Skin epidermis (tissue), 12 donors: ENCODE data around the gene OPALIN.

Experiments used
- H3K27ac ChIP-seq, 21 experiments: fragments of 200-600 bp; sonication (generic) in 11 of 21; one replicate each; pipeline ENCODE4 v1.5.0; 2020; ENCODE audit warnings: mild to moderate bottlenecking in 3 of 21, inconsistent platforms in 2 of 21, moderate library complexity in 2 of 21
- H3K4me3 ChIP-seq, 7 experiments: fragments of 200-600 bp; sonication (generic) in 2 of 7; one replicate each; pipeline ENCODE4 v1.5.0; 2020; ENCODE audit warnings: inconsistent platforms in 2 of 7, mild to moderate bottlenecking in 2 of 7, moderate library complexity in 1 of 7

Gene OPALIN

DNA sequence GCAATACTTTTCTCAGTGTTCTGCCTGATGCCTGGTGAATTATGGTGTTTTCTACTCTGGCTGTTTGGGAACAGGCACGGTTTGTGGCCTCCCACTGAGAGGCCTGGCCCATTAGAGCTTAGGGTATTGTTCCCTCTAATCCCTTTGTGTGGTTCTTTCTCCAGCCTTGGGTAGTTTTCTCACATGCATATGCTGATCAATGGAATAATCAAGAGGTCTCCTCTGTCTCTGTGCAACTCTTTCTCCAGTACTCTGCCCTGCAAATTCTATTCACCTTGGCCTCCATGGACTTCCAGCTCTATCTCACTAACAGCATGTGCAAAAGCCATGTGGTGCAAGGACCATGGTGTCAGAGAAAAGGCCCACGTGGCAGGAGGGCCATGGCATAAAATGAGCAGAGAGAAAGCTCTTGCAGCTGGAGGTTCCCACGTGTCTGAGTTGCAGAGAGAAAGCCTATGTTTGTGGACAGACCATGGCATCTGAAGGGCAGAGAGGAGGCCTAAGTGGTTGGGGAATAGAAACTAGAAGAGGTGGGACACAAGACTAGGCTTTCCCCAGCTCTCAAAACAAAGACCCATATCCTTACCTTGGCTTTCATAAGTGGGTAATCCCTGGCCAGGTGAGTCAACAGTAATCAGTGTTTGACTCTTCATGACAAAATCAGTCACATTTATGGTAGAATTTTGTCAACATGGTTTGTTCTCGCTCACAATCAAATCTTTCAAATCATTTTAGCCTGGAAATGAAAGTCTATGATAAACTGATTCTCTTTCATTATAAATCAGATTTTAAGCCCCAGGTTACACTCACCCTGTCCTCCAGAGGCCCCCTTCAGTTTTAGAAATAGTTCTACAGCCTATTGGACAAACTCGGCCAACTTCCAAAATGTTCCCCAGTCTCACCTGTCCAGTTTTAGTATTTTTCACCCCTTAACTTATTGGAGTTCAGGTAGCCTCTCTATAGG, 17.3 kb downstream of the OPALIN start:
- H3K27ac ChIP-seq, result no peak overlapping the region
- H3K4me3 ChIP-seq, result no peak overlapping the region

DNA sequence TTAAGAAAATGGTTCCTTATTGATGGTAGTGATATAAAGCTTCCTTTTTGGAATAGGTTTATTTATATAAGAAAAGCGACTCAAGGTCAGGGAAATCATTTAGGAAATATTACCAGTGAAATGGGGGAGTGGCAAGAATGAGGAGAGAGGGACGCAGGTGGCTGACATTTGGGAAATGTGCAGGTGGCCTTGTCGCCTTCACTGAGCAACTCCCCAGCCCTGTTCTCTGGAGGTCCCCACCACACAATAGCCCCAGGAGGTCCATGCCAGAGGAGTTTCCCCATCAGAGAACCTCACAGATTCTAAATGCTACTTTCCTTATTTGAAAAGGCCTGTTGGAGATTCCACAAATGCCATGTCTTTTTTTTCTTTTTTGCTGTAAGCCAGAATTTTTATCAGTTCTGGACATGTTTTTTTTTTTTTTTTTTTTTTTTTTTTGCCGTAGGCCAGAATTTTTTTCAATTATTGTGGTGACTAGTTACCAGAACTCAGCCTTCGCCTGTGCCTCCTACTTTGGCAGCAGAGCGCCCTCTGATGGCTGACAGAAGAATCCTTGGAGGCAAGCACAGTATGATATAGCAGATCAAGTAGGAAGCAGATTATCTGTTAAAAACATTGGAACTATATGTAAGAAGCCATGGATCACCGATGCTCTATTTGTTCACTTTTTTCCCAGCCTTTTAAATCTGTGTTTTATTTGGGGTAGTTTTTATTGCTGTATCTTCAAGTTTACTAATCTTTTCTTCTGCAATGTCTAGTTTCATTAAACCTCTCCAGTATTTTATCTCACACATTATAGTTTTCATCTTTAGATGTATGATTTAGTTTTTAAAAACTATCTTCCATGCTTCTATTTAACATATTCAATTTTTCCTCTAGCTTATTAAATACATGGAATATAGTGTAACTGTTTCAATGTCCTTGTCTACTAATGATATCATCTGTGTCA, 18.6 kb downstream of the OPALIN start:
- no peak overlapping the region for H3K4me3 ChIP-seq
- no peak overlapping the region for H3K27ac ChIP-seq

DNA sequence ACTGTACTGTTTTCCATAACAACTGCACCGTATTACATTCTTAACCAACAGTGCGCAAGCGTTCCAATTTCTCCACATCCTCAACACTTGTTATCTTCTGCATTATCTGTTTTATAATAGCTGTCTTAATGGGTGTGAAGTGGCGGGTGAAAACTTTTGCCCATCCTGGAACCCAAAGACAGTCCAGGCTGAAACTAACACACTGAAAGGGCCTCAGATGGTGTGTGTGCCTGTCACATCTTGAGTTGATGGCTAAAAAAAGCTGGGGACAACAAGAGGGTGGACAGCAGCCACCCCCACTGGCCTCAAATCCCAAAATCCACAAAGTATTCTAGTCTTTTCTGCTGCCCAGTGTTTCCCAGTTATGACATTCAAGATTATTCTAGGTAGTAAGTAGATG, 19.4 kb downstream of the OPALIN start:
- Histone ChIP-seq H3K27ac (no peak overlapping the region), H3K4me3 (no peak overlapping the region)

DNA sequence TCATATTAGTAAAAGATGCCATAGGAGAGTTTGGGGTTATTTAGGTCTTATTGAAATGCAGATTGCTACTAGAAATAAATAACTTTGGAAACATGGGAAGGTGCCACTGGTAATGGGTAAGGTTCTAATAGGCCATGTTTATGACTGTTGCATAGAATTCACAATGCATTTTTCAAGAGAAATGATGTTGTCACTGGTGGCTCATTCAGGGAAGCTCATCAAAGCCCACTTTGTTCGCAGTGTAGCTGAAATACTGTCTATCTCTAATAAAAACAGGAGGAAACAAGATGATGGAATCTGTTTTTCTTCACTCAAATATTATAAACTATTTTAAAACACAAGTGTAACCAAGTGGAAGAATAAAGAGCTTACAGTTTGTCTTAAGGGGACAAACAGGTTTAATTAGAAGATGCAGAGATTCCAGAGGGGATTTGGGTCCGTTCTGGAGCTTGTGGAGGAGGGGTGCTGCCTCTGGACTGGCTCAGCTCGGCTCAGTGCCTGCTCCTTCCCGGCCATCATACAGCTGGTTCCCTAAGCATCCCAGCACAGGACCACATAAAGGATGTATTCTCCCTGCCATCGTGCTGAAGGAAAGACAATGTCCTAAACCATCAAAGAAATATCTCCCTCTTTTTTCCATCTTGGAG, 20.4 kb downstream of the OPALIN start:
- no peak overlapping the region for H3K4me3 ChIP-seq
- no peak overlapping the region for H3K27ac ChIP-seq

DNA sequence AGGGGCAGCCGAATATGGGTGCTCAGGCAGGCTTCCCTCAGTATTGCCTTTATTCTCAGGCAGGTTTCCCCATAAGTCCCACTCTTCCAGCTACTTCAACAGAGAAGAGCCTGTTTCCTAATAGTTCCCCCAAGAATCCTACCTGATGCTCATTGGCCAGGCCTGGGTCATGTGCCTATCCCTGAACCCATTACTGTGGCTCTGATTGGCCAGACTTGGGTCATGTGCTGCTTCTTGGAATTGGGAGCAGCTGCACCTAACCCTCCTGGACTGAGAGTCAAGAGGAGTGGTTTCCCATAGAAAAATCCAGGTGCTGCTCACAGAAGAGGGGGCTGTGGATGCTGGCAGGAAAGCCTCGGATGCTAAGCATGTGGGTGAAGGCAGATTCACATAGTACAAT, 21.7 kb downstream of the OPALIN start:
- Histone ChIP-seq H3K27ac (no peak overlapping the region), H3K4me3 (no peak overlapping the region)

DNA sequence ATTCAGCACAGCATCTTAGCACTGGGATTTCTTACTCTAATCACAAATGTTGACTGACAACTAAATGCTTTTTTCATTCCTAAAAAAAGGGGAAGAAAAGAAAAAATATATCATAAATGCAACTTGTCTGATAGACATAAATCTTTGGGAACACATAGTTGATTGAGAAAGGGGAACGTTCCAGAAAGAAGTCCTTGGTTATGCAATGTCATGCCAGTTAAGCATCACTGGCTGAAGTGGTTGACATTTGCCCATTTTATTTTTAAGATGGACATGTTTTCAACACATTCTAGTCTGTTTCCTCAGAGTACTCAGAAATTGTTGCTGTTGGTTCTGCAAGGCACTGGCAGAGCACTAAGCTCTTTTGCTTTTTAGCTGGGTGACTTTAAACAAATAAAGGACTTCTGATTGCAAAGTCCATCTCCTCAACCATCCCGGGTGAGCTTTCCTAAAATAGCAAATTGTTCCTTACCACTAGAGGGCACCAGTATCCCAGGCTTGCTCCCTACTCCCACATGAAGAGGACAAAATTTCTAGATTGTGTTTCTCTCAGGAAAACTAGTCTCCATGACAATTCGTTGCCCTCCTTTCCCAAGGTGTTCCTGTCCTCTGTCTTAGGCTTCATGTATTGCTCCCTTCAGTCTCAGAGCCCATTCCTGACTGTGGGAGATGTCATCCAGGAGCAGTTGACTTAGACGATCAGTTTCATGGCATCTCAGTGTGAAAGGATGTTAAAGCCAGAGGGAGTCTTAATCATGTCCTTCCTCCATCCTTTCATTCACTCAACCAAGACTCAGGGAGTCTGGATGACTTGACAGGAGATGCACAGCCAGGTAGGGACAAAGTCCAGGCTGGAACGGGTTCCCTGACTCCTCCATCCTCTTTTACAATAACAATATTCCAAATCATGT, 23.9 kb downstream of the OPALIN start:
- Histone ChIP-seq H3K27ac (no peak overlapping the region), H3K4me3 (no peak overlapping the region)

DNA sequence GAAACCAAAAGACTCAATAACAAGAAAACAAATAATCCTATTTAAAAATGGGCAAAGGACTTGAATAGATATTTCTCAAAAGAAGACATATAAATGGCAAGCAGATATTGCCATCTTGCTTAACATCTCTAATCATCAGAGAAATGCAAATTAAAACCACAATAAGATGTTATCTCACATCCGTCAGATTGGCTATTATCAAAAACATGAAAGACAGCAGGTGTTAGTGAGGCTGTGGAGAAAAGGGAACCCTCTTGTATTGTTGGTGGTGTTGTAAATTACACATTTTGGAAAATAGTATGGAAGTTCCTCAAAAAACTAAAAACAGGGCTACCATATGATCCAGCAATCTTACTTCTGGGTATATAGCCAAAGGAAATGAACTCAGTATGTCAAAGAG, 25.7 kb downstream of the OPALIN start:
- H3K27ac ChIP-seq, result no peak overlapping the region
- no peak overlapping the region for H3K4me3 ChIP-seq

DNA sequence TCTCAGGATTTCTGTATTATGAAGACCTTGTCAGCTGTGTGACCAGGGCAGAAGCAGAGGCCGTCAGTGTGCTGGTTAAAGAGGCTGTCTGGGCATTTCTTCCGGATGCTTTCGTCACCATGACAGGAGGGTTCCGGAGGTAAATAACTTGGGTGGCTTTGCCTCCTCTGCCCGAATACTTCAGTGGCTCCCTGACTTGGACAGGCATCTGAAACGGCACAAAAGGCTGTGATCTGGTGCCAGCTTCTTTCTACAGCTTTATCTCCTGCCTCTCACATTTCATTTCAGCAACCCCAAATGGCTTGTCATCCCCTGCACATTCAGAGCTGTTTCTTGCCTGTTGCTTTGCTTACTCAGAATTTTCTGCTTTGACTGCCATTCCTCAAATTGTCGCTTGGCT, 31.3 kb downstream of the OPALIN start:
- Histone ChIP-seq H3K4me3 (no peak overlapping the region), H3K27ac (no peak overlapping the region)

DNA sequence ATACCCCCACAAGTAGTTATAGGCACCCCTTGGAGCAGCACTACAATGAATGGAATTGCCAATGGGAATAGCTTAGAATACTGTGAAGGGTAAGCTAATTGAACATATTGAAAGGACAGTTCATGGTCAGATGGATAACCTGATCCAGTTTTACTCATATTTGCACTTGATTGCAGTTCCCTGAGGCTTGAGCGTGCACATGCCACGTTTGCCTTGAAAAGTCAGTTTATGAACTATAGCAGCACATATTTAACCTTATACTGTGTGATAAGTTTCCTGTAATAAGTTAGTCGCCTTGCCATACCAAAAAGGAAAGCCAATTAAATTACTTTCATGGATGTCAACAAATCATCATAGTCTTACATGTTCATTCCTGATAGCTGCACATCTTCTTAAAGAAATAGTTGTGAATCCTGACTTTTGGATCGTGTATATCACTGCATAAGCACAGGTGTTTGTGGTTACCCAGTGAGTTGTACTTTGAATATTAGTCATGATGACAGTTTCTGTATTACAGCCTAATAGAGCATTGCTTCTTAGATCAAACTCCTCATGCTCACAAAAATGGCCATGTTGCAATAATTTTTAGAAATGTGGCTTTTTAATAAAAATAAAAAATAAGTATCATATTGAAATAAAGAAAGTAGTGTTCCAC, 33.0 kb downstream of the OPALIN start:
- Histone ChIP-seq H3K27ac (no peak overlapping the region), H3K4me3 (no peak overlapping the region)

DNA sequence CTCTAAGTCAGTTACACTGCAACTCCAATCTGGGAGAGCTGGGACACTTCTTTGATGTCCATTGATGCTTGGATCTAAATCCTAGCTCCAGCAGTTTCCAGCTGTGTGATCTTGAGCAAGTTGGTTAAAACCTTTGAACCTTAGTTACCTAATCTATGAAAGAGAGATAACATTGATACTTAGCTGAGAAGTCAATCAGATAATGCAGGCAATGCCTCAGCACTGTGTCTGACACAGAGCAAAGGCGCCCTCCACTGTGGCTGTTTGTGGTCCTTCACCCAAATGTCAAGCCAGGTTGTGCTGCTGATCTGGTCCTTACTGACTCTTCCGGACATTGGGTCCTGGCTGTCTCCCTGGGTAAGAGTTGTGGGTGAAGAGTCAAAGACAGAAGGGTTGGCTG, 34.4 kb downstream of the OPALIN start:
- no peak overlapping the region for H3K4me3 ChIP-seq
- H3K27ac ChIP-seq, result no peak overlapping the region

DNA sequence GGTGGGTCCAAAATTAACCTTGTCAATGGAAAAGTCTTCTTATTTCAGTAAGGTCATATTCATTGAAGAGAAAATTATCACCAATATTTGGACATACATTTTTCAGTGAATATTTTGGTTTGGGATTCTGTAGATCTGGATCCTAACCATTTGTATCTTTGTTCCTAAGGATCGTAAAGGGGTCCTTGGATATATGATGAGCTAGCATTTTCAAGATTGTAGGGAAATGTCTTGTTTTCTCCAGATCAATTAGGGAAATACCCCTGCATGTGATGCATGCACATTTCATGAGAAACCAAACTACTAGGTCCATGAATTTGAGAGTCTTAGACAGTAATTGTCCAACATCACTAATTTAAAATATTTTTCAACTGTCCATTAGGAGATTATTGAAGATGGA, 36.5 kb downstream of the OPALIN start:
- no peak overlapping the region for H3K4me3 ChIP-seq

DNA sequence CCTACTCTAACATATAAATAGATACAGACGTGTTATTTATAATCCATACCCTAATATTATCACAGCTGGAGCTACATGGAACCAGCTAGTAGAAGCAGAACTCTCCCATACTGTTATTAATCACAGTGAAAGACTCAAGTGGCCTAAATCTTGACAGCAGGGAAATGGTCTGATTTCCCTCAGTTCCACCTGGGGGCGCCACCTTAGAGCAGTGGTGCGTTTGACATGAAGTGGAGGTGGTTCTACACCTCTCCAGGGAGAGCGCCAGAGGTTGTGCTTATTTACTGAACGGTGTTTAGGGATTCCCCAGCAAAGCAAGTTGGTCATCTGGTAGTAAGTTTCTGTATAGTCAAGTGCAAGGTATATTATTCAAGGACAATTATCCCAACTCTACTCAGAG, 37.0 kb downstream of the OPALIN start:
- no peak overlapping the region for H3K27ac ChIP-seq
- no peak overlapping the region for H3K4me3 ChIP-seq

More for the DNA sequence above, 36.5 kb downstream of the OPALIN start:
- no peak overlapping the region for H3K27ac ChIP-seq

DNA sequence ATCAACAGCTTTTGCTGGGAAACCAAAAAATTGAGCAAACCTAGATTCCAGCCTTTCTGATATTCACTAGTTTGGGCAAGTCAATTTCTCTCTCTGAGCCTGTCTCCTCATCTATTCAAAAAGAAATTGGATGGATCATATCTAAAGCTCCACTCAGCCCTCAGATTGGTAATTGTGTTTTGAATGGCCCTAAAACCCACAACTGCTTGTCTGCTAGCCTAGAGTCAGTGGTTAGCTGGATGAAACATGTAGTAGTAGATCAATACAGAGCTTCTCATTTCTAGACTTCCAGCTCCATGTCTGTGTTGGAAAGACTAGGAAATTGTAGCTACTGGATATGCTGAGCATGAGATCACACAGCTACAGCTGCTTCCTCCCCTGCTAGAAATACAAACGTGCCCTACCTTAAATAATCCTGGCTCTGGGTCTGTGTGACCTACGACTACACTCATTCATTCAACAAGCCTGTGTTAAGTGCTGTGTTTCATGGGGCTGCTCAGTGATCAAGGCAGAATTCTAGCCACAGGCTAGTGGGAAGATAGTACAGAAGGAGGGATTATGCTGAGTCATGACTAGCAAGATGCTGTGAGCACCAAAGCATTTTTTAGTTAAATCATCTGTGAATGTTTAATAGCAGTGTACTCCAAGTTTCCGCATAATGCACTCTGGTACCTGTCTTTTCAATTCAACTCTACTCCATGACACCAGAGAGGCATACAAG, 38.9 kb downstream of the OPALIN start:
- Histone ChIP-seq H3K27ac (no peak overlapping the region), H3K4me3 (no peak overlapping the region)

DNA sequence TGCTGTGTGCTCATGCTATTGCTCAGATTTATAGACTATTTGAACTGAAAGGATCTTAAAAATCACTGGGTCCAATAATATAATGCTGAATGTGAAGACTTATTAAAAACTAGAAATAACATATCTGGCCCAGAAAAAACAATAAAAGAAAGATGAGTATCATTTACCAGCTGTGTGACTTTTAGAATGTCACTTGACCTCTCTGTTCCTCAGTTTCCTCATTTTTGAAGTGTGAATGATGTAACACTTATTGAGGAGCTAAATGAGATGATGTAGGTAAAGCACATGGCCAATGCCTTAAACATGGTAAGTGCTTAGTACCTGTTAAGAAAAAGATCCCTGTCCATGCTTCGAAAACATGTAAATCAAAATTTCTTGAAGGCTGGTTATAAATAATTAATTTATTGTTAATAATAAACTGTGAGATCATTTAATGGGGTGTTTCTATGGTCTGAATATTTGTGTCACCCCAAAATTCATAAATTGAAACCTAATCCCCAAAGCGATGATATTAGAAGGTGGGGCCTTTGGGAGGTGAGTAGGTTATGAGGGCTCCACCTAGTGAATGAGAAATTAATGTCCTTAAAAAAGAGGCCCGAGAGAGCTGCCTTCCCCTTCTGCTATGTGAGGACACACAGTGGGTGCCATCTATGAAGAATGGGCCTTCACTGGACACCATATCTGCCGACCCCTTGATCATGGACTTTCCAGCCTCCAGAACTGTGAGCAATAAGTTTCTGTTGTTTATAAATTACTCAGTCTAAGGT, 41.6 kb downstream of the OPALIN start:
- H3K4me3 ChIP-seq, result no peak overlapping the region
- H3K27ac ChIP-seq, result no peak overlapping the region

DNA sequence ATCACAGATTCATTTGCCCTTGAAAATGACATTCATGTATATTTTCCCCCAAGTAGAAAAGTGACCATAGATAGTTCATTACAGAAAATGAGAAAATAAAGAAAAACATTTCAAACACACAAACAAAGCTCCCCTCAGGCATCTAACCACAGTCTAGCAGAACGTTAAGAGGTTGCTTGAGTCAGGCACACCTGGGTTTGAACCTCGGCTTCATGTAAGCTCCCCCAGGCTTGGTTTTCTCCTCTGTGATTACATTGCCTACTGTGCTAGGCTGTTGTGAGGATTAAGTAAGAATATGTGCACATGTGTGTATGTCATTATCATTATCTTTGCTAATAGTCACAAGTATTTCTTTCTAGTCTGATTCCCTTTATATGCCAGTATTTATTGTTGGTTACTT, 45.5 kb downstream of the OPALIN start:
- Histone ChIP-seq H3K27ac (no peak overlapping the region), H3K4me3 (no peak overlapping the region)

DNA sequence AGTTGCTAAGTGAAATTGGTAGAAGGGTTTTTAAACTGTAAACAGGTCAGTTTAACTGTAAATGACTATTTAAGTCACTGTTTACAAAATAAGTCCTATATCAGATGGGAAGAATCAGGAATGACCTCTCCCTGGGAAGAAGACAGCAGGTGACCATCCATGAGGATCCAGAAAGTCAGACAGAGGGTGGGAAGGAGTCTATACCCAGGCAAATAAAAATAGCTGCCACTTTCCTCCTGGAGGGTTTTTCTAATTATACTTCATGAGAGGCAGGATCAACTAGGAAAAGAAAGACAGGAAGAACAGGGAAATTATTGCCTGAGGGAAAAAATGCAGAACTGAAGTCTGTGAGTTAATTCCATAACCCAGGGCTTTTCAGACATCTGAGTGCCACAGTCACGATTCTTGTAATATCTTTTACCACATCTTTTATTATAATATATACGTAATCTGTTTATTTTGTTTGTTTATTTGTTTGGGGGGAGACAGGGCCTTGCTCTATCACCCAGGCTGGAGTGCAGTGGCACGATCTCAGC, 47.6 kb downstream of the OPALIN start:
- H3K4me3 ChIP-seq, result no peak overlapping the region
- no peak overlapping the region for H3K27ac ChIP-seq

DNA sequence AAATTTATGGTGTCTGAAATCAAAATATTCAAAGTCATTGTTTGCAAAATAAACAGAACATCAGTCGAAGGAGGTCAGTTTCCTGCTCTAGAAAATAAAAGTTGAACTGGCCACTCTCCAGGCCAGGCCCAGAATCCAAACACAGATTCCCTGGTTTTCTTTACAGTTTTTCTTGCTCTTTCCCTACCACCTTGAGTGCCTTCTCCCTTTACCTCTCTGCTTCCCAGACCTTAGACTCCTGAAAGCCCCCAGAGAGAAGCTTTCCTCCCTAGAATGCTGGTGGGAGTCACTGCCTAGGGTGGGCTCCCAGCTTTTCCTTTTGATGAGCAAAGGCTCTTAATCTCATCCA, 48.5 kb downstream of the OPALIN start:
- H3K27ac ChIP-seq, result no peak overlapping the region

More for the DNA sequence above, 48.5 kb downstream of the OPALIN start:
- no peak overlapping the region for H3K4me3 ChIP-seq
